HG02623 (cell line): ENCODE data around the gene DIPK1B.

Experiments used
- ATAC-seq: cut with Tn5 transposase; IDR thresholded peaks from one replicate; pipeline ENCODE4 v1.9.1; 2021; ENCODE audit warnings: moderate library complexity; ENCODE audit not compliant: unreplicated experiment

DIPK1B gene

DNA sequence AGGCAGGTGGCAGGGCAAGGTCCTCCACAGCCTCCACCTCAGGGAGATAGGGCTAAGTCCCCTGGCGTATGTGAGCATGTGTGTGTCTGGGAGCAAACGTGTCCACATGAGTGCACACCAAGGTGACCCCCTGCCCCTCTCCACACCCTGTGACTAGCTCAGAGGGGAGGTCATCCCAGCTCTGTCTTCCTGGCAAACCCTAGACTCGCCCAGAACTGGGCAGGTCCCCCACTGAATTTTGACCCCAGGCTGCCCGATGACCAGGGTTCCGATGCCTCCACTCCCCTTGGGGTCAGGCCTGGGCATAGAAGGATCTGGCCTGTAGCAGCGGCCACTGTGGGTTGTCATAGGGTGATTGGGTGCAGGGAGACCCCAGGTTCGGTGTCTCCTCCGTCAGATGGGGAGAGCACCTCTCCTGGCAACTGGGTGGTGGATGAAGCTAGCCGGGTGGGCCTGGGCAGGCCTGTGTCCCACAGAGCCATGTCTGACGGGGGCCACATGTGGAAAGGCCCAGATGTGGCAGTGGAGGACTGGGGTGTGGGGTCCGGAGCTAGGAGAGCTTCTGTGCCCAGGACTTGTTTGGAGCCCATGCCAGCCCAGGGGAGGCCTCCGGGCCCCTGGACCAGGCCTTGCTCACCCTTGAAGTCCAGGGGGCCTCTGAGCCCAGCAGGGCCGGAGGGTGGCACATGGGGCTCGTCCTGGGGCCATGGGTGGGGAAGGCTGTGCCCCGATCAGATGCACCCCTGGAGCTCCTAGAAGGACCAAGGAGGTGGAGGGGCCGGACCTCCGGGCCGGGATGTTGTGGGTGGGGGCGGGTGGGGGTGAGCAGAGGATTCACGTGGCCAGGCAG is 6.2 kb downstream of the DIPK1B start:
- no peak for ATAC-seq

DNA sequence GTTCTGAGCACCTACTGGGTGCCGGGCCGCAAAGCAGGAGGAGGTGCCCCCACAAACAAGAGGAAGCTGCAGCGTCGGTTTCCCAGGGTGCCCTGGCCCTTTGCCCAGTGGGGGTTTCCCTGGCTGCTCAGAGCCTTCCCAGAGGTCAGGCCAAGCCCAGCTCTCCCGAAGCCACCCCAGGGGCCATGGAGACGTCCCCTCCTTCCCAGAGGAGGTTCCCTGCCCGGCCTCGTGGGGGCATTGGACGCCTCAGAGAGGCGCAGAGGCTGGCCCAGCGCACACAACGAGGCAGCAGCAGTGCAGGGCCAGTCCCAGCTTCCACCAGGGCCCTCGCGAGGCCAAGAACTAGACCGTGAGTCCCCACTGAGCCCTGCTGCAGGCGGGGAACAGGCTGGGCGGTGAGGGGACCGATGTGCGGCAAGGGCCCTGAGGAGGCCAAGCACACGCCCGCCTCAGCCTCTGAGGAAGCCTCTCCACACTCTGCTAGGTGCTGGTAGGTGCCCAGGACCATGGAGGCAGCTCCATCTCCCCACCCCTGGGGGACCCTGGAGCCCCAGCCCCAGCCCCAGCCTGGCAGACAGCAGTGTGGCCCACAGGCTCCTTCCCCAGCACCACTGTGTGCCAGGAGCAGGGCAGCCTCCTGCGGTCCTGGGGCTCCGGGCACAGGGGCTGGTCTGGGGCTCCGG is 7.0 kb downstream of the DIPK1B start:
- no peak for ATAC-seq

DNA sequence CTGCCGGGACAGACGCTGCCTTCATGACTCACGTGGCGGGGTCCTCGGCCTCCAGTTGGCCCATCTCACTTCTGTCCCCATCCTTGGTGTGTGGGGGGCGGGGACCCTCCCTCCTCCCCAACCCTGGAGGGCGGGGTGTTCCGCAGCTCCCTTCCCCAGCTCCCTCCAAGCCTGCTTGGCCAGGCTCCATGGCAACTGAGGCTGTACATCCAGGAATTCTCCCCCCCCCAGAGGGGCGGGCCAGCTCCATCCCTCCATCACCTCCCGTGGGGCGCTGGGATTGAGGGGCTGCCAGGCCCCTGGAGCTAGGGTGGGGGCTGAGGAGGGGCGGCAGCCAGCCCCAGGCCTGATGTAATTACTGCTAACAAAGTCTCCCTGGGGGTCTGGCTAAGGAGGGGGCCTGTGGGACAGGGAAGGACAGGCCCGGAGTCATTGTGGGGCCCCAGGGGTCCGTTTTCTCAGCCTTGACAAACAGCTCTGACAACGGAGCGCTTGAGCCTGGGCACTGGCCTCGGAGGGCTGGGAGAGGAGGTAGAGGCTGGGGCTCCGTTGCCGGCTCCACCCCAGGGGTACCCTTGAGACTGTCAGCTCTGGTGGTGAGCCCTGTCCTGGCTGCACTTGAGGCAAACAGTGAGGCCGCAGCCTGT is 8.0 kb downstream of the DIPK1B start:
- ATAC-seq = no peak

DNA sequence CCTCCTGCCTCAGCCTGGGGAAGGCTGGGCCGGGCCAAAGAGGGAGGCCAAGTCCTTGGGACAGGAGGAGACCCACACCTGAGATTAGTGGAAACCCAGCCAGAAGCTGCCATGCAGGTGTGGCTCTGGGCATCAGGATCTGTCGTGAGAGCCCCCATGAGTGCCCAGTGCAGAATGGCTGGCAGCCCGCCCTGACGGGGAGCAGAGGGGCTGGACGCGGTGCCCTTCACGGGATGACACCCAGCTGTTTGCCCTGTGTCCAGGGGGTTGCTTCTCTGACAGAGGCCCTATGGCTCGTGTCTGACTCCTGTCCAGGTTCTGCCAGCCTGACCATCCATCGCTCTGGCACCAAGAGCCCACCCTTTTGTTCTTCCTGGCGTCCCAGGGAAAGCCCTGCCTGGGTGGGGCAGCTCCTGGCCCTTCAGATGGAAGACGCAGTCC is 8.5 kb downstream of the DIPK1B start:
- ATAC-seq = no peak

DNA sequence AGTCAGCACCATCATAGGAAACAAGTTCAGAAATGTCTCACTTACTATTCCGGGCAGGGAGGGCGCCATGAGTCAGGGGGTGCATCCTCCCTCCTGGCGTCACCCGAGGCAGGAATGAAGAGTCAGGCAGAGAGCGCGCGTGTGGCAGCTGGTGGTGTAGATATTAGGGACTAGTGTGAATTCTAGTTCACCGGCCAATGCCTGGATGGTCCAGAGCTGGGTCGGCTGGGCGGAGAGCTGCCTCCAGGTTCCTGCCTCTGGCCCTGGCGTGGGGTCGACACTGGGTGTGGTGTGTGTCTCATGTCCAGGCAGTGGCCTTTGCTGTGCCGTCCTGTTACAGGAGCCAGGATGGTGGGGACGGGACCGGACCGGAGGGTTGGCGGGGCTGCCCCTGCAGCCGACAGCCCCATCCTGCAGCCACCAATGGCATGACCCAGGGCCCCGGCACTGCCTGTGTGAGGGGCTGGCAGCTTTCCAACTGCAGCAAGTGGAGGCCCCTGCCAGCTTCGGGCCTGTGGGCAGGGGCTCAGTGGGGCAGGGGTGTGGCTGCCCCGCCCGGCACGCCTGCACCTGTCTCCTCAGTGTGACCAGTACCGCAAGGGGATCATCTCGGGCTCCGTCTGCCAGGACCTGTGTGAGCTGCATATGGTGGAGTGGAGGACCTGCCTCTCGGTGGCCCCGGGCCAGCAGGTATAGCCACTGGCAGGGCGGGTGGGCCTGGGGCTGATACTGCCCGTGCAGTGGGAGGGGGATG is 9.1 kb downstream of the DIPK1B start:
- no peak for ATAC-seq

DNA sequence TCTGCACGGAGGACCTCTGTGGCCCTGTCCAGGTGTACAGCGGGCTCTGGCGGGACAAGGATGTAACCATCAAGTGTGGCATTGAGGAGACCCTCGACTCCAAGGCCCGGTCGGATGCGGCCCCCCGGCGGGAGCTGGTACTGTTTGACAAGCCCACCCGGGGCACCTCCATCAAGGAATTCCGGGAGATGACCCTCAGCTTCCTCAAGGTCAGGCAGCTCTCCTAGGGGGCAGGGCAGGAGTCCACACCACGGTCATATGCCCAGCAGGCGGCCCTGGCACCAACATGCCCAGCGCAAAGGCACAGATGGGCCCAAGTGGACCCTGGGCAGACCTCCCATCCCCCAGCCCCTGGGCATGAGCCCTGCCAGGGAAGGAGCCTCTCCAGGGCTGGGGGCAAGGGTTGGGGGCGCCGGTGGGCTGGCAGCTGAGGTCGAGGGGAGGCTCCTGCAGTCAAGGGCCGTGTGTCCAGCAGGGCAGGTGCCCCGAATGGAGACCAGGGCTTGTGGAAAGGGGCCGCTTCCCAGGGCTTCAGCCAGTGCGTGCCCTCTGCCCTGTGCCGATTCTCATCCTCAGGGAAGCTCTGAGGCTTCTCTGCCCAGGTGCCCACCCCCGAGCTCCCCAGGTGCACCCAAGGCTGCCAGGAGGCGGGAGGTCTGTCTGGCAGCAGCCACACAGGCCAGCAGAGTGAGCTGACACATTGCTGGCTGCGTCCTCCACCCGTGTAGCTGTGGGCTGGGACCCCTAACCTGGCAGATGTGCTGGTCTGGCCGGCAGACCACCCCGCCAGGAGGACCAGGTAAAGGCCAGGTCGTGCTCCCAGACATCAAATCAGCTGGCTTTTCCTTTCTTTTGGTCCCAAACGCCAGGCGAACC is 10.0 kb downstream of the DIPK1B start:
- no peak for ATAC-seq

DNA sequence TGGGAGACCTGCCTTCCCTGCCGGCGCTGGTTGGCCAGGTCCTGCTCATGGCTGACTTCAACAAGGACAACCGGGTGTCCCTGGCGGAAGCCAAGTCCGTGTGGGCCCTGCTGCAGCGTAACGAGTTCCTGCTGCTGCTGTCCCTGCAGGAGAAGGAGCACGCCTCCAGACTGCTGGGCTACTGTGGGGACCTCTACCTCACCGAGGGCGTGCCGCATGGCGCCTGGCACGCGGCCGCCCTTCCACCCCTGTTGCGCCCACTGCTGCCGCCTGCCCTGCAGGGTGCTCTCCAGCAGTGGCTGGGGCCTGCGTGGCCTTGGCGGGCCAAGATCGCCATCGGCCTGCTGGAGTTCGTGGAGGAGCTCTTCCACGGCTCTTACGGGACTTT is 10.6 kb downstream of the DIPK1B start:
- no peak for ATAC-seq

DNA sequence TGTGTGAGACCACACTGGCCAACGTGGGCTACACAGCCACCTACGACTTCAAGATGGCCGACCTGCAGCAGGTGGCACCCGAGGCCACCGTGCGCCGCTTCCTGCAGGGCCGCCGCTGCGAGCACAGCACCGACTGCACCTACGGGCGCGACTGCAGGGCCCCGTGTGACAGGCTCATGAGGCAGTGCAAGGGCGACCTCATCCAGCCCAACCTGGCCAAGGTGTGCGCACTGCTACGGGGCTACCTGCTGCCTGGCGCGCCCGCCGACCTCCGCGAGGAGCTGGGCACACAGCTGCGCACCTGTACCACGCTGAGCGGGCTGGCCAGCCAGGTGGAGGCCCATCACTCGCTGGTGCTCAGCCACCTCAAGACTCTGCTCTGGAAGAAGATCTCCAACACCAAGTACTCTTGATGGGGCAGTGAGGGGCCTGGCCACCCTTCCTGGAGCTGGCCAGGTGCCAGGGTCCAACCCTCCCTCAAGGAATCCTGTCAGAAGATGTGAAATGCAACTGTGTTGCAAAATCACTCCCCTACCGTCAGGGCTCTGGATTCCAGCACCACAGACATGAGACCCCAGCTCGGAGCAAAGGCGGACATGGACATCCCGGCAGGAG is 11.1 kb downstream of the DIPK1B start:
- no peak for ATAC-seq

DNA sequence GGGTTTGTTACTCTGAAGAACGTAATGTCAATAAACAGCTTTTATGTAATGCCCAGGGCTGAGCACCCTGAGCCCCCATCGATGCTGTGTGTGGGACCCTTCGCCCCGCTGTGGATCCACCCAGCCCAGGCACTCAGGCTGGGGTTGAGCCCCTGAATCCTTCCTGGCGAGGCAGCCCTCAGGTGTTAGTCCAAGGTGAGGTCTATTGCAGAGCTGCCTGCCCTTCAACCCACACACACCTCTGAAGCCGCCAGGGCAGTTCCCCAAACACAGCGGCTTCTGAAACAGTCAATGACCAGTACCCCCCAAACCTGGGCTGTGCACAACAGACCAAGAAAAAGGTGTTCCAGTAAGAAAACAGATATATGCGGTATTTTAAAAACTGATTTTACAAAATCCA is 11.6 kb downstream of the DIPK1B start:
- no peak for ATAC-seq

DNA sequence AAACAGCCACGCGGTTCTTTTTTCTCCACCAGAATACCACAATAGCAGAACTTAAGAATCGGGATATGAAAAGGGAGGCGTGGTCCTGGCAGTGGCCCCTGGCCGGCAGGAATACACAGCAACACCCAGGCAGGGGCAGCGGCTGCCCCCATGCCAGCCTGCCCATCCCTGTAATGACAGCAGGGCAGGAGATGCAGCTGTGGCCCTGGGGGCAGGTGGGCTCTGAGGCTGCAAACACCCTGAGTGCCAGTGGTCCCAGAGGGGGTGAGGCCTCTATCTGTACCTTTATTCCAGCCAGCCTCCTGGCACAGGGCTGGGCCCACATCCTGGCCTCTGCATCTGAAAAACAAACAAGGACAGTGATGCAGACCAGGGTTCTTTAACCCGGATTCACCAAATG is 12.4 kb downstream of the DIPK1B start:
- ATAC-seq = no peak

DNA sequence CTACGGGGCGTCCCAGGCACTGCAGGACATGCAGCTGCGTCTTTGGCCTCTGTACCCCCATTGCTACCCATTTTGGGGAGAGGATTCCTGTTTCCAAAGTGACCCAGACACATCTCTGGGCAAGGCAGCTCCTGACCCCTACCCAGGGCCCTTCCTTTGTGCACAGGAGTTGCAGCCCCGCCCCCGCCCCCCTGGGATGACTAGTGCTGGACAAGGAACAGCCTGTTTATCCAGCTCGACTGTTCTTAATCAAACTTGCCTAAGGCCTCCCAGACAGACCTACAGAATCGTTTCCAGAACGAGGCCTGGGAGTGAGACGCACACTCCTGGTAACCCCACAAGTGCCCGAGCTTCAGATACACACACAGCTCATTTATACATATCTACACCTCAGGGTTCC is 13.2 kb downstream of the DIPK1B start:
- no peak for ATAC-seq

DNA sequence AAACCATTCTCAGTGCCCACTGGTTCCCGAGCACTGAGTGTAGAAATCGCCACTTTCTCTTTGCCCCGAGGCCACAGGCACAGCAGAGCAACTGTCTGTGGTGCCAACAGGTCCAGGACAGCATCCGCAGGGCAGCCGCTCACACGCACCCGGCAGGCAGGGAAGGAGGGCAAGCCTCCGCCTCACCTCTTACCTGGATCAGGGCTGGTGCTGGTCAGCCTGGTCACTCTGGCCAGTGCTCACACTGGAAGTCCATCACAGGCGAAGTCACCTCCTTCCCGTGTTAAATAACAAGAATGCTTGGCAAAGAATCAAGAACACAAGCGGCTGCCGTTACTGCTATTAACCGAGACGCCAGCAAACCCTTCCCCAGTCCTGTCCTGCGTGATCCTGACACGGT is 13.7 kb downstream of the DIPK1B start:
- ATAC-seq = no peak

DNA sequence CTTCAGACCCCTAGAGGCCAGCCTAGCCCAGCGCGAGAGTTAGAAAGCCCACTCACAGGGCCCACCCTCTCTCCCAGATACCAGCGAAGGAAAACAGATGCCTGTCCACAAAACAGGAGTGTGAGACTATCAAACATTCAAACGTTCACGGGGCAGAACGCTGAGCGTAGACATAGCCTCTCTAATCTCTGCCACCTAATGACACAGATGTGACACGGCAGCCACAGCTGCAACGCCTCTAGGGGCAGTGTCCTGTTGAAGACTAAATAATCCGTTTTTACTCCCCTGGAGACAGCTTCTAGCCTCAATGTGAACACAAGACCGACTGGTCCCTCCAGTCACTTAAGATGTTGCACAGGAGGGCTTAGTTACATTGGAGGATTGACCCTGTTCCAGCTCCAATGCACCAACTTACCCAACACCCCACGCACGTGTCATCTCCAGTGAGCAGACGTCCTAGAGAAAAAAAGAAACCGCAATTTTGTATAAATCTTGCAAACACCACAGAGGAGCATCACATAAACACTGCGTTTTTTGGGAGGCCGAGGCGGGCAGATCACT is 14.3 kb downstream of the DIPK1B start:
- ATAC-seq = no peak

DNA sequence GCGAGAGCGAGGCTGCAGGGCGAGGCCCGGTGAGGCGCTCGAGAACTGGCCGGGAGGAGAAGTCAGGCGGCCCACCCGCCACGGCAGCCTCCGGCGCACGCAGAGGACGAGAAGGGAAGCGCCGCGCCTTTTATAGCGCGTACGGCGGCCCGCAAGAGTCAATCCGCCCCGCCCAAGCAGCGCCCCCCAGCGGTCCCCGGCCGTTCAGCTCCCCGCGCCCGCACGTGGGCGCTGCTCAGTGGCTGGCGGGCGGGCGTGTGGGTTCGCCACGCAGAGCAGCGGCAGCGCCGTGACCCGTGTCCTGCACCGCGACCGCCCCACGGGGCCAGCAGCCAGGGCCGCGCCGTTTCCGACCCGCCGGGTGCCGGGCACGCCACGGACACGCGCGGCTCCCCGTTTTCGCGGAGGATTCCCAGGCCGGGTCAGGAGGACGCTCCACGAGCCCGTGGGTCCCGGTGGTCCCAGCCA is 15.7 kb downstream of the DIPK1B start:
- peak; percentile 56 for ATAC-seq

DNA sequence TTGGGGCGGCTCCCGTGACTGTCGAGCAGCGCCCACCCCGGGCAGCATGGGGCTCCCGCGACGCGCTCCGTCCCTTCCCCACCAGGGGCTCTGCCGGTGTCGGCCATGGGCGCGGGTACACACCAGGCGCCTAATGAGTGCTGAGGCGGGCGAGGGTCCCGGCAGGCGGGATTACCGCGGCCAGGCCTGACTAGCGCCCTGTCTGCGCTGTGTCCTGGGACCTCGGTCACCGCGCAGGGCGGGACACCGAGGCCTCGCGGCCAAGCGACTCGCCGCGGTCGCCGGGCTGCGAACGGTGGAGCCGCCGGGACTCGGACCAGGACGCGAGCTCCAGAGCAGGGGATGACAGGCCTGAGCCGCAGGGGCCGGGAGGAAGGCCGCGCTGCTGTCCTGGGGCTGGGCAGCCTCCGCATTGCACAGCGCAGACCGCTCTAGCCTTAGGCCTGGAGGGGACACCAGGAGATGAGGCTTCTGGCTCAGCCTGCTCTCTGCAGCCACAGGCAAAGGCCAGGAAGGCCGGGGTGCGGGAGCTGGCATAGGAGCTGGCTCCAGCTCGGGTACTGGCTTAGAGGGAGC is 16.3 kb downstream of the DIPK1B start:
- peak; percentile 6 for ATAC-seq

DNA sequence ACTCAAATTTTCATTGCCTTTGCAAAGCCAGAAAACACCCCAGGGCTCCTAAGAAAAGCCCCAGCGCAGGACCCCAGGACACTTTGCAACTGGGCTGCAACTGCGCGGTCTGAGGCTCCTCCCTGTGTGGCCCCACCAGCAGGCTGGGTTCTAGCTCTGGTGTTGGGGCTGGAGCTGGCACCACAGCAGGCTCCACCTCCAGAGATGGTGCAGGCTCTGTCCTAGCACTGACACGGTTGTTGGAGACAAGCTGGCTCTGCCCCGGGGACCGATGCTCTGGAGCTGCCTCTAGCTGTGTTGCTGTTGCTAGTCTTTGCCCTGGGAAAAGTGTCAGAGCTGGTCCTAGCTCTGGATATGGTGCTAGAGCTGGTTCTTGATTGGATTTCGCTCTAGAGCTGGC is 16.8 kb downstream of the DIPK1B start:
- ATAC-seq = no peak

DNA sequence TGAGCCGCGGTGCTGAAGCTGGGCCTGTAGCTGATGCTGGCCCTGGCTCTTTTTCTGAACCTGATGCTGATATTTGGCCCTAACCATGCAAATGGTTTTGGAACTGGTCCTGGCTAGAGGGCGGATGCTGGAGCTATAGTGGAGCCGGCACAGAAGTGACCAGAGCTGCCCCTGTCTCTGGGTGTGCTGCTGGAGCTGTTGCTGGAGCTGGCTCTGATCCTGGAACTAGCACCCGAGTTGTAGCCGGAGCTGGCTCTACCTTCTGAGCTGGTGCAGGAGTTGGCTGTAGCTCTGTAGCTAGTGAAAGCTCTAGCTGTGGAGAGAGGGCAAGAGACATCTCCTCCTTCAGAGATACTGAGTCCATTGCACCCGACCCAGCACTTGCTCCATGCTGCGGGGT is 17.6 kb downstream of the DIPK1B start:
- no peak for ATAC-seq

DNA sequence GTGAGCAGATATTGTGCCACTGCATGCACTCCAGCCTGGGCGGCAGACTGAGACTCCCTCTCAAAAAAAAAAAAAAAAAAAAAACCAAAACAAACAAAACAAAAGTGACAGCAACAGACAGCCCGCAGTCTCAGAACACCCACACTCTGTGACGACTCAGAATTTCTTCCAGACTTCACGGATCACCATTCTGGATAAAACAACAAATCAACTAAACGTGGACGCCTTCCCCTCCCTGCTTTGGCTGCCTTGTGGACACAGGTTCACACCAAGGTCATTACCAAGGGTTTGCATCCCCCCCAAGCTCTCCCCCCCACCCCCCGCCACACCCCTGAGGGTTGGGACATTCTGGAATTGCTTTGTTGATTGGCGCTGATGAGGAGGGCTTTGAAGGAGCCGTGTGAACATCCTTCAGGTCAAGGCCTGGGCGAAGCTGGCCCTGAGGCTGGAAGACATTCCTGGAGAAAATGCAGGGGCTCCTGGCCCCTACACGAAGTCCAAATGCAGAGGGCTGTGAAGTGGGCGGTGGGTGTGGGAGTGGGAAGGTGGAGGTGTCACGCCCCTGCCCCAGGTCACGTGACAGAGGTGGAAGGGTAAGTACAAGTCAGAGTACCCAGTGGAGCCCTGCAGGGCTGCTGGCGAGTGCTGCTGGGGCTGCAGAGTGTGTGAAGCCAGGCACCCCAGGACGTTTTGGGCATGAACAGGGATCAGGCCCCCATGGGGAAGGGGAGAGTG is 20.2 kb downstream of the DIPK1B start:
- no peak for ATAC-seq
